COLO668 (cell line): ENCODE results near the gene MS4A18.
"Not testable (repeated sequence)": the region's sequence is repeated elsewhere in the genome, so short reads cannot be mapped to it uniquely, and the experiment has no call there.

Experiments used
- DNase-seq: peaks from one replicate; lab custom pipeline; 2025; ENCODE audit not compliant: unreplicated experiment; lab: John Stamatoyannopoulos, UW

The MS4A18 gene

DNA sequence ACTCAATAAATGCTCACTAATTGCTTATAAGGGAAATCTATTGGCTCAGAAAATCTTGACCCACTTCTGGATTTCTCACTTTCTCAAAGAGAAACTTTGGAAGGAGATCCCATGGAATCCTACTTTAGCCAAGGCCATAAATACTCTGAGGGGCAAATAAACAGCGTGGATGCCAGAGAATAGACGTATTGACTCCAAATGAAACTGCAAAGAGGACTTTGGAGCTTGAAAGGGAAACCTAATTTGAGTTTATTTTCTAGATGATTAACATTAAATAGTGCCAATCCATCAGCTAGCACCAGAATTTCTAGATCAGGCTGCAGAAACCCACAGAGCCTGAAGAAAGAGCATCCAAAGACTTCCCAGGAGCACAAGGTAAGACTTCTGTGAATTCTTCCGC lies at the start of gene MS4A18:
TSS of gene MS4A18 (plus strand) at position 301 of the 400 bp plus-strand sequence.
- DNase-seq = no peak

DNA sequence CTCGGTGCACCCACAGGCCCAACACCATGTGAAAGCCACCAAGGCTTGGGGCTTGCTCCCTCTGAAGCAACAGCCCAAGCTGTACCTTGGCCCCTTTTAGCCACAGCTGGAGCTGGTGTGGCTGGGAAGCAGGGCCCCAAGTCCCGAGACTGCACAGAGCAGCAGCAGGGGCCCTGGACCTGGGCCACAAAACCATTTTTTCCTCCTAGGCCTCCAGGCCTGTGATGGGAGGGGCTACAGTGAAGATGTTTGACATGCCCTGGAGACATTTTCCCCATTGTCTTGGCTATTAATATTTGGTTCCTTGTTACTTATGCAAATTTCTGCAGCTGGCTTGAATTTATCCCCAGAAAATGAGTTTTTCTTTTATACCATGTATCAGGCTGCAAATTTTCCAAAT lies 46.3 kb upstream of the MS4A18 start:
- DNase-seq = not testable (repeated sequence)

DNA sequence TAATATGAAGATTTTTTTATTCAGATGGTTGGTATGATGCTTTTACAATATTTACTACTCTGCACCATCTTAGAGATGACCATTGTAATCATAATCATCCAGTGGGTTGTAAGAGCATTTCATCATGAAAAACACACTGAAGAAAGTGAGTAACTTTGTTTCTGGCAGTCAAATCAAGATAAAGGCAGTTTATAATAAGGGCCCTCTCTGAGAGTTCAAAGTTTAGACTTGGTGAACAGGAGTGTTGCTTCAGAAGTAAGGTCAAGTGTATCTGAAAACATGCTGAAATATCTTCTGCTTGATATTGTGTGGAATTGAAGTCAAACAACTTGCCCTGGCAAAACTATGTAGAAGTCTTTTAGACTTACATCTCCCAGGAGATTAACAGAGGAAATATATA lies 44.6 kb upstream of the MS4A18 start:
- DNase-seq = no peak

GRCh38 chr11:60680455-60681119 lies 43.9 kb upstream of the MS4A18 start:
- DNase-seq = no peak

- not testable (repeated sequence) for DNase-seq
These were observed 40.0 kb upstream of the MS4A18 start for GRCh38 chr11:60684541-60684848.

DNA sequence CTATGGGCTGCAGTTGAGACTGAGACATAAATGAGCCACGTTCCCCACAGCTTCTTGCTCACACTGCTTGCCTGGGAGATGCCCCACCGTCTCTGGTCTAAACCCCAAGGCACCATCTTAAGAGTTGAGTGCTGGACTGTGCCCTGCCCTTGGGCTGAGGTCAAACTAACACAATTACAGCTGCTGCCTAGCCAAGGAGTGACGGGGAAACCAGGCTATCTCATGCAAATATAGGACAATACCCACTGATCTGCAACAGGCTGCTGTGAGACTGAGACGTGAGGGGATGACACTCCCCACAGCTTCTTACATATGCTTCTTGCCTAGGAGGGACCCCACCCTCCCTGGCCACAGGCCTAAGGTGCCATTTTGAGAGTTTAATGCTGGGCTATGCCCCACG lies 32.9 kb upstream of the MS4A18 start:
- no peak for DNase-seq

- peak; percentile 79 for DNase-seq
These were observed 25.2 kb upstream of the MS4A18 start, which contains the start of gene MS4A8 for GRCh38 chr11:60699284-60699691. TSS of gene MS4A8 (plus strand) at chr11:60699612. CDS start at chr11:60700861, 1,249 bp downstream.

GRCh38 chr11:60699936-60700335 lies 24.6 kb upstream of the MS4A18 start:
- DNase-seq = peak; percentile 15

GRCh38 chr11:60700689-60701468 lies 23.6 kb upstream of the MS4A18 start:
- peak; percentile 75 for DNase-seq

DNA sequence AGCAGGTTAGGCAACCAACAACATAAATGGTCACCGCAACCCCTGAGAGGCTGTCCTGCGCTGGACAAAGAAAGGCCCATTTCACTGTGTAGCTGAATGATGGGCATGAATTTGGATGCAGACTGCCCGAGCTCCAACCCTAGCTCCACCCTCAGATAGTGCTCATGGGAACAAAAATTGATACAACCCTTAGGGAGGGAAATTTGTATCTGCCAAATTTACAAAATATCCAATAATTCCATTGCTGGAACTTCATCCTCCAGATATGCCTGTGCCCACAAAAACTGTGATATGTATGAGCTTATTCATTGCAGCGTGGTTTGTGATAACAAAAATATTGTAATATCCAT lies 23.1 kb upstream of the MS4A18 start:
- DNase-seq = no peak

DNA sequence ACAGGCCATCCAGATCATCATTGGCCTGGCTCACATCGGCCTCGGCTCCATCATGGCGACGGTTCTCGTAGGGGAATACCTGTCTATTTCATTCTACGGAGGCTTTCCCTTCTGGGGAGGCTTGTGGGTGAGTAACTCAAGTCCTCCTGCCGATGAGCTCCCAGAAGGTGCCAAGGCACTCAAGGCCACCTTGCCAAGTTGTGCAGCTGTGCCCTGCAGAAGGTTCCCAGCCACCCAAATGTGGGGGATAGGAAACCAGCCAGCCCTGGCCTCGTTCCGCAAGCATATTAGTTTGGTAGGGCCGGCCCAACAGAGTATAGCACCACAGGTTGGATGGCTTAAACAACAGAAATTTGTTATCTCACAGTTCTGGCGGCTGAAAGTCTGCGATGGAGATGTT lies 21.1 kb upstream of the MS4A18 start:
- no peak for DNase-seq

GRCh38 chr11:60705895-60706294 lies 18.6 kb upstream of the MS4A18 start:
- DNase-seq = no peak

GRCh38 chr11:60706931-60707330 lies 17.6 kb upstream of the MS4A18 start:
- no peak for DNase-seq

DNA sequence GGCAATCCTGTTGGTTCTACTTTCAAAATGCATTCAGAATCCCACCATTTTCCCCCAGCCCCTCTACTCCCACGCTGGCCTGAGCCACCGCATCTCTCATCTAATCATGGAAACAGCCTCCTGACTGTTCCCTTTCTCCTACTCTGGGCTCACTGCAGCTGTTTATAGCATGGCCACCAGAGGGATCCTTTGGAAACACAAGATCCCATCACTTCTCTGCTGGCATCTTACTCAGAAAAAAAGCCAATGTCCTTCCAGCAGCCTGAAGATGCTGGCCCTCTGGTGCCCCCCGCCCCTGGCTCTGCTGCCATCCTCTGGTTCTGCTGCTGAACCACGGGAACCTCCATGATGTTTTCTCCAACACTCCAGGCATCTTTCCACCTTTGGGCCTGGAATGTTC lies 14.0 kb upstream of the MS4A18 start:
- no peak for DNase-seq

- DNase-seq = no peak
These were observed 13.2 kb upstream of the MS4A18 start for GRCh38 chr11:60711276-60711675.

DNA sequence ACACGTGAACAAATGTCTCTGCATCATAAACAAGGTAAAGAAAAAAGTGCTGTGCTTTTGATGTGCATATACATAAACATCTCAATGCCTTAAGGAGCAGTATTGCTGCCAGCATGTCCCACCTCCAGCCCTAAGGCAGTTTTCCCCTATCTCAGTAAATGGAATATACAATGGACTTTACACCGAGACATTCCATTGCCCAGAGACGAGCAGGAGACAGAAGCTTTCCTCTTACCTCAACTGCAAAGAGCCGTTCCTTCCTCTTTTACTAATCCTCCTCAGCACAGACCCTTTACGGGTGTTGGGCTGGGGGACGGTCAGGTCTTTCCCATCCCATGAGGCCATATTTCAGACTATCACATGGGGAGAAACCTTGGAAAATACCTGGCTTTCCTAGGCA lies 11.1 kb upstream of the MS4A18 start:
- DNase-seq = not testable (repeated sequence)

GRCh38 chr11:60717956-60718355 lies 6.6 kb upstream of the MS4A18 start:
- DNase-seq = no peak

DNA sequence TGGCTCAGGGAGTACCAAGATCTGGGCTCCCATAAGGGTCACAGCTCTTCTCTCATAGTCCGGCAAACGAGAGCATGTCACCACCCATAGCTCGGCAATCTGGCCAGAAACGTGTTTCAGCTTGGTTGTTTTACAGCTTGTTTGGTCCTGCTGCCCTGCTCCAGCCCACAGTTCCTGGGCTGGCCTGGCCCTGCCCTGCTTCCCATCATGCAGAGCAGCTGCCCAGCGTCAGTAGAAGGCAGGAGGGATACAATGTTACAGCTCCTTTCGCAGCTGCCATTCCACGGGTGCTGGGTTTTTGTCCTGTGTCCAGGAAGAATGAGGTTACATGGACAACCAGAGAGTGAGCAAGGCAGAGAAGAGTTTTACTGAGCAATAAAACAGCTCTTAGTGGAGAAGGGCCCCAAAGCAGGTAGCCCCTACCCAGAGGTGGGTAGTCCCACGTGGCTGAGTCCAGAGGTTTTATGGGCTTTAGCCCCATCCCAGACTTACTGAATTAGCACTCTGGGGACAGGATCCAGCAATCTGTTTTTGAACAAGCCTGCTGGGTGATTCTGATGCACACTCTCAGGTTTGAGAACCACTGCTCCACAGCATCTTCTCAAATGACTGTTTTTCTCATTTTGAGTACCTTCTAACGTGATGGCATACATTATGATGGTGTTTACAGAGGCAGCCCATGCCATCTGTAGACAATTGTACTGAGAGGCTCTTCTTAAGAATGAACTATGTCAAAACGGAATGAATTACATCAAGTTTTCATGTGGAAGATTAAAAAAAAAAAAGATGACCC lies 5.8 kb upstream of the MS4A18 start:
- no peak for DNase-seq

- DNase-seq = no peak
These were observed 5.1 kb upstream of the MS4A18 start for GRCh38 chr11:60719391-60719790.

DNA sequence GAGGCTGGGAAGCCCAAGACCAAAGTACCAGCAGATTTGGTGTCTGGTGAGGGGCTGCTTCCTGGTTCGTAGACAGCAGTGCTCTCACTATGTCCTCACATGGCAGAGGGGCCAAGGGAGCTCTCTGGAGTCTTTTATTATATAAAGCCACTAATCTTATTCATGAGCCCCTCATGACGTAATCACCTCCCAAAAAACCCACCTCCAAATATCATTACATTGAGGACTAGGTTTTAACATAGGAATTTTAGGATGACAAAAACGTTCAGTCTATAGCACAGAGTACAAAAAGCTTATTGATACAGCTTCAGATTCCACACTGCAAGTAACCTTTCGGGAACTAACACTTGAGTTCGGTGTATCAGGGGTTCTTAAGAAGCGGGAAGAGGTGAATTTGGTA lies 4.1 kb upstream of the MS4A18 start:
- DNase-seq = no peak

DNA sequence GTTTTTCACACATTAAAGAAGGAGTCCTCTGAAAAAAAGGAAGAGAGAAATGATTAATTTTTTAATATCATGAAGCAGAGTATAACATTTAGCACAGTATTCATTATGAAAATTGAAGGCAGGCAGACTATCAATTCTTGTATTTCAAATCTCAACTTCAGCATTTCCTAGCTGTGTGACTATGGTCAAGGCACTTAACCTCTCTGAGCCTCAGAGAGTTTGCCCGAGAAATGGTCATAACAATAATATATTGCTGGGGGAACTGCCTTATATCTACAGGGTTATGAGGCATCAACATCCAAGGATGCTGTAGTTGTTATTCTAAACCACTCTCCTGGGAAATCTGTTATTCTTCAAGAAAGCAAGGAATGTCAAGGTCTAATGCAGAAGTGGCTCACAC lies 1.1 kb downstream of the MS4A18 start:
- no peak for DNase-seq

DNA sequence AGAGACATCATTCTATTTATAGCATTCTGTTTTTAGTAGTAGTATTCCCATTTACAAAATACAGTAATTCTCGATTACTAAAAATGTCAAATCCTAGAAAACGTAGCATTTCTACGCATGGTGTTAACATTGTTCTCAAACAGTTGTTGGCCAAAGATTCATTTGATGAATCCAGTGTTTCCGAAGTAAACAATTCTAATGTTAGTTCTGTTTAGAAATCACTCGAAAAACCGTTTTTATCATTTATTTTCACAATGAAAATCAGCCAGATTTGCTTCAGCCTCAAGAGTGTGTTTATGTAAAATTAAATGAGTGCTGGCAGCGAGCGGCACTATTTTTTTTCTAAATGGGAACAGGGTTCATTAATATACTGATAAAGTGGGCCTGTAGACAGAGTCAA lies 7.1 kb downstream of the MS4A18 start:
- DNase-seq = no peak
